ENCODE results near the gene CLEC5A.
"Not testable (repeated sequence)": the region's sequence is repeated elsewhere in the genome, so short reads cannot be mapped to it uniquely, and the experiment has no call there.

CLEC5A gene

GRCh38 chr7:141946796-141947195 is at the start of gene CLEC5A:
Gene CLEC5A (minus strand): TSS chr7:141946974. CDS start chr7:141946292, 682 bp downstream.
- DNase-seq, result no peak

GRCh38 chr7:141993354-141993753 is 46.6 kb upstream of the CLEC5A start:
- no peak for DNase-seq

GRCh38 chr7:141992688-141993087 is 45.9 kb upstream of the CLEC5A start:
- DNase-seq, result no peak

GRCh38 chr7:141992156-141992555 is 45.4 kb upstream of the CLEC5A start:
- DNase-seq, result no peak

- no peak for DNase-seq
These were observed 44.4 kb upstream of the CLEC5A start for GRCh38 chr7:141991140-141991539.

GRCh38 chr7:141990011-141990725 is 43.4 kb upstream of the CLEC5A start:
- DNase-seq, result no peak

GRCh38 chr7:141987803-141988202 is 41.0 kb upstream of the CLEC5A start:
- not testable (repeated sequence) for DNase-seq

GRCh38 chr7:141986923-141987322 is 40.1 kb upstream of the CLEC5A start:
- no peak for DNase-seq

- not testable (repeated sequence) for DNase-seq
These were observed 39.2 kb upstream of the CLEC5A start for GRCh38 chr7:141985926-141986325.

- DNase-seq, result no peak
These were observed 32.8 kb upstream of the CLEC5A start for GRCh38 chr7:141979568-141979967.

GRCh38 chr7:141978351-141978750 is 31.6 kb upstream of the CLEC5A start:
- DNase-seq, result no peak

- DNase-seq, result no peak
These were observed 29.9 kb upstream of the CLEC5A start for GRCh38 chr7:141976524-141977245.

GRCh38 chr7:141975806-141976523 is 29.2 kb upstream of the CLEC5A start:
- peak; percentile 31 for DNase-seq

GRCh38 chr7:141974831-141975230 is 28.1 kb upstream of the CLEC5A start:
- DNase-seq, result no peak

- DNase-seq, result no peak
These were observed 26.9 kb upstream of the CLEC5A start, which contains the start of gene TAS2R38 for GRCh38 chr7:141973673-141974072. Gene TAS2R38 (minus strand): TSS chr7:141973773. CDS start chr7:141973689, 84 bp downstream.

GRCh38 chr7:141960687-141961422 is 14.1 kb upstream of the CLEC5A start:
- DNase-seq, result no peak

GRCh38 chr7:141956084-141956483 is 9.3 kb upstream of the CLEC5A start:
- no peak for DNase-seq

GRCh38 chr7:141954334-141954733 is 7.6 kb upstream of the CLEC5A start:
- no peak for DNase-seq

GRCh38 chr7:141952461-141952860 is 5.7 kb upstream of the CLEC5A start:
- no peak for DNase-seq

- no peak for DNase-seq
These were observed 4.0 kb upstream of the CLEC5A start for GRCh38 chr7:141950806-141951205.

GRCh38 chr7:141949911-141950310 is 3.1 kb upstream of the CLEC5A start:
- no peak for DNase-seq

GRCh38 chr7:141949451-141949850 is 2.7 kb upstream of the CLEC5A start:
- DNase-seq, result no peak

GRCh38 chr7:141949021-141949420 is 2.2 kb upstream of the CLEC5A start:
- no peak for DNase-seq
